ENCODE data around the gene MBNL1. TPM values are rescaled to one million over a fixed set of nuclear protein-coding genes. Genes with fewer than 3 reads are reported as not detected.

Gene MBNL1
- polyA plus RNA-seq, 3 donors = 190 to 204 (median 191) TPM

DNA sequence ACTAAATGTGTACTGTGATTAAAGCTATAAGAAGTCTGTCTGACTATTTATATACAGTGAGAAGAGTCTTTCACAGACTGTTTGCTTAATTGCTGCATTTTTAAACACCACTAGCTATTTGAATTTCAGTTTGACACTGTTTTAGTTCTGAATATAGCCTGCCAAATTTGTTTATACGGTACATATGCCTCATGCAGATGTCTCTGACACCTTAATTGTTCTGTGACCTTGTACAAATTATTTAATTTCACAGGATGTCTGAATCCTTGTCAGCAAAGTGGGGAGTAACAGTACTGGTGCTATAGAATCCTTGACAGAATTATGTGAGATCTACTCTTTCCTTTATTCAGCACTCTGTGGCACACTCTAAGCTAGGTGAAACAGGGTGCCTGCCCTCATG lies 125.5 kb downstream of the MBNL1 start:
- H3K79me2 ChIP-seq (ENCODE audit: insufficient read depth, low read length) = peaks cover 100% of the 10 kb centered on the region
- no peak overlapping the region for H3K9ac ChIP-seq (ENCODE audit: insufficient read depth, low read length, poor library complexity, severe bottlenecking)
- no peak overlapping the region for H3K4me2 ChIP-seq (replicated peaks; ENCODE audit: extremely low read depth, low read length, poor library complexity, severe bottlenecking)
- Mint-ChIP-seq H3K4me3 (no peak overlapping the region), H3K36me3 (peaks cover 32 to 35% of the 10 kb centered on the region in 2 donors), H3K27ac (peak overlapping the region in 3 of 7 donors; percentile 18 to 85 (median 74)), H3K4me1 (peaks cover 16% of the 10 kb centered on the region), H3K27me3 (ENCODE audit: low read depth in 3 of 3) (no peaks in the 10 kb centered on the region), H3K9me3 (peaks cover 0 to 2% (median 0%) of the 10 kb centered on the region in 7 donors)
- no peak overlapping the region for H2AFZ ChIP-seq (ENCODE audit: insufficient read depth, low read depth, low read length, poor library complexity, severe bottlenecking)
- H3K27ac ChIP-seq (ENCODE audit: low read depth in 1 of 2, low read length in 2 of 2) = peak overlapping the region in 1 of 2 donors; percentile 65
- H3K4me1 ChIP-seq (ENCODE audit: control insufficient read depth in 1 of 2, insufficient read depth in 2 of 2, low read length in 2 of 2) = peaks cover 5 to 11% of the 10 kb centered on the region in 2 donors
- no peak overlapping the region for H3K4me3 ChIP-seq (replicated peaks in 1 of 3; ENCODE audit: low read depth in 2 of 3, low read length in 3 of 3)
- no peaks in the 10 kb centered on the region for H3K27me3 ChIP-seq (ENCODE audit: control insufficient read depth in 2 of 2, insufficient read depth in 2 of 2, low read length in 2 of 2)
- WGBS (ENCODE audit: insufficient coverage) = no CpG with 5 or more reads among the region's 1 CpG
- TF ChIP-seq, protein P1, sequence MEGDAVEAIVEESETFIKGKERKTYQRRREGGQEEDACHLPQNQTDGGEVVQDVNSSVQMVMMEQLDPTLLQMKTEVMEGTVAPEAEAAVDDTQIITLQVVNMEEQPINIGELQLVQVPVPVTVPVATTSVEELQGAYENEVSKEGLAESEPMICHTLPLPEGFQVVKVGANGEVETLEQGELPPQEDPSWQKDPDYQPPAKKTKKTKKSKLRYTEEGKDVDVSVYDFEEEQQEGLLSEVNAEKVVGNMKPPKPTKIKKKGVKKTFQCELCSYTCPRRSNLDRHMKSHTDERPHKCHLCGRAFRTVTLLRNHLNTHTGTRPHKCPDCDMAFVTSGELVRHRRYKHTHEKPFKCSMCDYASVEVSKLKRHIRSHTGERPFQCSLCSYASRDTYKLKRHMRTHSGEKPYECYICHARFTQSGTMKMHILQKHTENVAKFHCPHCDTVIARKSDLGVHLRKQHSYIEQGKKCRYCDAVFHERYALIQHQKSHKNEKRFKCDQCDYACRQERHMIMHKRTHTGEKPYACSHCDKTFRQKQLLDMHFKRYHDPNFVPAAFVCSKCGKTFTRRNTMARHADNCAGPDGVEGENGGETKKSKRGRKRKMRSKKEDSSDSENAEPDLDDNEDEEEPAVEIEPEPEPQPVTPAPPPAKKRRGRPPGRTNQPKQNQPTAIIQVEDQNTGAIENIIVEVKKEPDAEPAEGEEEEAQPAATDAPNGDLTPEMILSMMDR (IDR thresholded peaks at IDR 0.05) = no peak
- no peak for DNase-seq
- H3K36me3 ChIP-seq (replicated peaks in 1 of 2; ENCODE audit: control insufficient read depth in 1 of 2, insufficient read depth in 2 of 2, low read length in 2 of 2) = peaks cover 30 to 67% of the 10 kb centered on the region in 2 donors
- intact Hi-C loops (cut with micrococcal nuclease) = no loop called here
- peaks cover 100% of the 10 kb centered on the region for H4K20me1 ChIP-seq (ENCODE audit: insufficient read depth, low read length)
- H3K9me3 ChIP-seq (replicated peaks in 1 of 2; ENCODE audit: control insufficient read depth in 1 of 2, insufficient read depth in 1 of 2, low read length in 2 of 2) = no peaks in the 10 kb centered on the region

DNA sequence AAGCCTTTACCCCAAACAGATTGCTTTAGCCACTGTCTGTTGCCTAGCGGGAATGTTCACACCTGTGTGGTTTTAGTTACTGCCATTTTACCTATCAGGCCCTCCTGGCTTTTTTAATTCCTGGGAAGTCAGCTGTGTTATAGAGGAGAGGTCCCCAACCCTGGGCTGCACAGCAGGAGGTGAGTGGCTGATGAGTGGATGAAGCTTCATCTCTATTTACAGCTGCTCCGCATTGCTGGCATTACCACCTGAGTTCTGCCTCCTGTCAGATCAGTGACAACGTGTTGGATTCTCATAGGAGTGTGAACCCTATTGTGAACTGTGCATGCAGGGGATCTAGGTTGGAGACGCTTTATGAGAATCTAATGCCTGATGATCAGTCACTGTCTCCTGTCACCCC lies 127.0 kb downstream of the MBNL1 start:
- Mint-ChIP-seq H3K27me3 (ENCODE audit: low read depth in 3 of 3) (no peaks in the 10 kb centered on the region), H3K4me3 (no peak overlapping the region), H3K36me3 (peaks cover 32 to 37% of the 10 kb centered on the region in 2 donors), H3K27ac (peak overlapping the region in 4 of 7 donors; percentile 30 to 63 (median 52)), H3K9me3 (peaks cover 0 to 2% (median 0%) of the 10 kb centered on the region in 7 donors), H3K4me1 (peaks cover 14% of the 10 kb centered on the region)
- Histone ChIP-seq H3K79me2 (ENCODE audit: insufficient read depth, low read length) (peaks cover 100% of the 10 kb centered on the region), H3K4me1 (ENCODE audit: control insufficient read depth in 1 of 2, insufficient read depth in 2 of 2, low read length in 2 of 2) (peaks cover 5 to 12% of the 10 kb centered on the region in 2 donors), H3K9me3 (replicated peaks in 1 of 2; ENCODE audit: control insufficient read depth in 1 of 2, insufficient read depth in 1 of 2, low read length in 2 of 2) (no peaks in the 10 kb centered on the region), H3K9ac (ENCODE audit: insufficient read depth, low read length, poor library complexity, severe bottlenecking) (no peak overlapping the region), H3K27ac (ENCODE audit: low read depth in 1 of 2, low read length in 2 of 2) (no peak overlapping the region), H3K27me3 (ENCODE audit: control insufficient read depth in 2 of 2, insufficient read depth in 2 of 2, low read length in 2 of 2) (no peaks in the 10 kb centered on the region), H3K36me3 (replicated peaks in 1 of 2; ENCODE audit: control insufficient read depth in 1 of 2, insufficient read depth in 2 of 2, low read length in 2 of 2) (peaks cover 30 to 65% of the 10 kb centered on the region in 2 donors), H4K20me1 (ENCODE audit: insufficient read depth, low read length) (peaks cover 100% of the 10 kb centered on the region), H2AFZ (ENCODE audit: insufficient read depth, low read depth, low read length, poor library complexity, severe bottlenecking) (no peak overlapping the region), H3K4me3 (replicated peaks in 1 of 3; ENCODE audit: low read depth in 2 of 3, low read length in 3 of 3) (no peak overlapping the region), H3K4me2 (replicated peaks; ENCODE audit: extremely low read depth, low read length, poor library complexity, severe bottlenecking) (no peak overlapping the region)
- WGBS (ENCODE audit: insufficient coverage) = 100% methylated on average over 1 of the region's 4 CpGs
- intact Hi-C loops (cut with micrococcal nuclease) = no loop called here
- TF ChIP-seq, protein P1 (IDR thresholded peaks at IDR 0.05) = no peak
- DNase-seq = no peak
